Upper lobe of left lung (tissue), 4 donors: ENCODE data around the gene IRF8.

Experiments used
- EP300 ChIP-seq, 4 donors: sonication (generic); formaldehyde crosslinking; IDR thresholded peaks; one replicate each; pipeline ENCODE4 v1.5.1; 2017; ENCODE audit warnings: antibody characterized with exemption in 4 of 4, control low read depth in 2 of 4
- POLR2A ChIP-seq, 4 donors: fragments of 450-650 bp; IDR thresholded peaks; one replicate each; pipeline ENCODE4 v1.5.1; 2016 to 2017; ENCODE audit warnings: antibody characterized with exemption in 4 of 4, mild to moderate bottlenecking in 2 of 4
- POLR2AphosphoS5 ChIP-seq, 2 donors: sonication (generic); formaldehyde crosslinking; IDR thresholded peaks; one replicate each; pipeline ENCODE4 v1.5.1; 2017; ENCODE audit warnings: antibody characterized with exemption in 2 of 2
- TF ChIP-seq, protein P1 (sequence below), 6 experiments: fragments of 450-650 bp in 4 of 6; fragments of 200-600 bp in 2 of 6; sonication (generic) in 2 of 6; IDR thresholded peaks; one replicate each; pipeline ENCODE4 v1.5.1; 2016 to 2019; ENCODE audit warnings: antibody characterized with exemption in 6 of 6

GRCh38 chr16:85935974-85936760 lies 37.2 kb downstream of the IRF8 start:
- TF ChIP-seq, protein P1, sequence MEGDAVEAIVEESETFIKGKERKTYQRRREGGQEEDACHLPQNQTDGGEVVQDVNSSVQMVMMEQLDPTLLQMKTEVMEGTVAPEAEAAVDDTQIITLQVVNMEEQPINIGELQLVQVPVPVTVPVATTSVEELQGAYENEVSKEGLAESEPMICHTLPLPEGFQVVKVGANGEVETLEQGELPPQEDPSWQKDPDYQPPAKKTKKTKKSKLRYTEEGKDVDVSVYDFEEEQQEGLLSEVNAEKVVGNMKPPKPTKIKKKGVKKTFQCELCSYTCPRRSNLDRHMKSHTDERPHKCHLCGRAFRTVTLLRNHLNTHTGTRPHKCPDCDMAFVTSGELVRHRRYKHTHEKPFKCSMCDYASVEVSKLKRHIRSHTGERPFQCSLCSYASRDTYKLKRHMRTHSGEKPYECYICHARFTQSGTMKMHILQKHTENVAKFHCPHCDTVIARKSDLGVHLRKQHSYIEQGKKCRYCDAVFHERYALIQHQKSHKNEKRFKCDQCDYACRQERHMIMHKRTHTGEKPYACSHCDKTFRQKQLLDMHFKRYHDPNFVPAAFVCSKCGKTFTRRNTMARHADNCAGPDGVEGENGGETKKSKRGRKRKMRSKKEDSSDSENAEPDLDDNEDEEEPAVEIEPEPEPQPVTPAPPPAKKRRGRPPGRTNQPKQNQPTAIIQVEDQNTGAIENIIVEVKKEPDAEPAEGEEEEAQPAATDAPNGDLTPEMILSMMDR (IDR thresholded peaks at IDR 0.05), result no peak
- no peak for TF ChIP-seq POLR2A (IDR thresholded peaks at IDR 0.05)
- no peak for TF ChIP-seq POLR2AphosphoS5 (IDR thresholded peaks at IDR 0.05)
- no peak for TF ChIP-seq EP300 (IDR thresholded peaks at IDR 0.05)
